HG03175 (cell line): ENCODE measurements around the gene ENTPD7.
"Not testable (repeated sequence)": the region's sequence is repeated elsewhere in the genome, so short reads cannot be mapped to it uniquely, and the experiment has no call there.

Experiments
- ATAC-seq: cut with Tn5 transposase; IDR thresholded peaks from one replicate; pipeline ENCODE4 v1.9.1; 2021; ENCODE audit warnings: mild to moderate bottlenecking, moderate library complexity; ENCODE audit not compliant: unreplicated experiment

ENTPD7 gene

DNA sequence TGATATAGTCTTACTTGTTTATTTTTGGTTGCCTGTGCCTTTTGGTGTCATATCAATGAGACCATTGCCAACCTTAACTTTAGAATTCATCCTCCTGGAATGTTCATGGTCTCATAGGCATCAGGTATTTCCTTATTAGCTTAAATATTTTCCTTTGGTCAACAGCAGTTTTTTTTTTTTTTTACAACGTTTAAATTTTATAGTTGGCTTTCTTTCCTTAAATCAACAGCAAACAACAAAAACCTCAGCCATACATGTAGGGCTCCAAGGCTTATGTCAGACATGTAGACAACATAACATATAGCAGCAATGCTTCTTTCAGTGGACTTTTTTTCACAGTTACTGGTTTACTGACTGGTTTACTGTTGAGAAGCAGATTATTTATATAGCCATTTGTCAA, 22.7 kb downstream of the ENTPD7 start:
- no peak for ATAC-seq

GRCh38 chr10:99682752-99683151, 23.4 kb downstream of the ENTPD7 start:
- ATAC-seq = no peak

GRCh38 chr10:99685597-99685967, 26.3 kb downstream of the ENTPD7 start:
- peak; percentile 92 for ATAC-seq

DNA sequence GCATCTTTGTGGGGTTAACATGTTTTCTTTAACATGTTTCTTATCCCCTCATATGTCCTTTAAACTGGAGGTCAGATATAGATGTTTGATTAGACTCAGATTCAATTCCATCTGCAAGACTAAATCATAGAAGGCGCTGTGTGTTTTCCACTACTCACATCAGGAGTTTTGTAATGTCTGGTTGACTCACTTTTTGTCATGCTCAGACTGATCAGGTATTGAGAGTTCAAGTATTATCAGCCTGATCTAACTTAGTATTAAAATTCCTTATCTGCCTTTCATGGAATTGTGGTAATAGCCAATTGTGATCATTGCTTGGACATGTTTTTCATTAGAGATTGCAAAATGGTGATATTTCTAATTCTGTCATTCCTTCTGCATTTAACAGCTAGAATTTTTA, 30.2 kb downstream of the ENTPD7 start:
- no peak for ATAC-seq

GRCh38 chr10:99693933-99694583, 34.7 kb downstream of the ENTPD7 start:
- ATAC-seq = no peak

- ATAC-seq = no peak
Observed at GRCh38 chr10:99695761-99696160, 36.5 kb downstream of the ENTPD7 start.

- ATAC-seq = no peak
Observed at GRCh38 chr10:99698504-99699080, 39.3 kb downstream of the ENTPD7 start.

GRCh38 chr10:99700649-99701048, 41.3 kb downstream of the ENTPD7 start:
- ATAC-seq = no peak

- no peak for ATAC-seq
Observed at GRCh38 chr10:99708428-99709012, 49.2 kb downstream of the ENTPD7 start.

GRCh38 chr10:99709480-99710229, 50.3 kb downstream of the ENTPD7 start:
- ATAC-seq = peak; percentile 37

GRCh38 chr10:99711129-99711719, 51.9 kb downstream of the ENTPD7 start:
- peak; percentile 60 for ATAC-seq

DNA sequence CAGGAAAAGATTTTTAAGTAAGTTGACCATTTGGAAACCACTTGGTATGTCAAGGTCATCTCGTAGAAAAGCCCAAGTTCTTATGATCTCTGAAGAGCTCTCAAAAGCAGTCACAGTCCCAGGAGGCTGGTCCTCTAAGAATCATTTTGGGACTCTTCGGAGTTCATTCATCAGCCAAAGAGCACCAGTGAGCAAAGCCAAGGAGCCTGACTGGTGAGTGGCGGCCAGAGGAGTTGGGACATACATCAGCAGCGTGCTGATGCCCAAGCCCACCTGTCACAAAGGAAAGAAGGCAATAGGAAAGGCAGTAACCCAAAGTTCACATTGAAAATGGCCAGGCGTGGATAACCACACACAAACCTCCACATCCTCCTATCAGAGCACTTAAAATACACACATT, 55.1 kb downstream of the ENTPD7 start:
- no peak for ATAC-seq

DNA sequence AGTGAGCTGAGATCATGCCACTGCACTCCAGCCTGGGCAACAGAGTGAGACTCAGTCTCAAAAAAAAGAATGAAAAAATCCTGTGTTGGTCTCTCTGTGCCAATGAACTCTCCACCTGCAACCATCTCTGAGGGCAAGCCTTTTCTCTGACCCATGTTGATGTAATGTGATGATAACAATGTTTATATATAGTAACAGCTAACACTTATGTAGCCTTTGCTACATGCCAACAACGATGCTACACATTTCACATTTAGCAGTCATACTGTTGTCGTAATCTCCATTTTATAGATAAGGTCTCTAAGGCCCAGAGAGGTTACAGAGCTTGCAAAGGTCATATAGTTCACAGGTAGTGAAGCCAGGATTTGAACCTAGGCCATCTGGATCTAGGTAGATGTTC, 61.1 kb downstream of the ENTPD7 start:
- no peak for ATAC-seq

DNA sequence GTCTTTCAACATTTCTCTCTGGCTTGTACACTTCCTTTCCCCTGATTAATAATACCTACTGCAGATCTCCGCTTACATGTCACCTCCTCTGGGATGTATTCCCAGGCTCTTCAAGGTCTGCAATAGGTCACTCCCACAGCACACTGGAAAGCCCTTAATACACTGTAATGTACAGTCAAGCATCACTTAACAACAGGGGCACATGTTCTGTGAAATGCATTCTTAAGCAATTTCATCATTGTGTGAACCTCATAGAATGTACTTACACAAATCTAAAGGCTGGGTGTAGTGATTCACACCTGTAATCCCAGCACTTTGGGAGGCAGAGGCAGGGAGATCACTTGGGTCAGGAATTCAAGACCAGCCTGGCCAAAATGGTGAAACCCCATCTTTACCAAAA, 70.7 kb downstream of the ENTPD7 start:
- no peak for ATAC-seq

DNA sequence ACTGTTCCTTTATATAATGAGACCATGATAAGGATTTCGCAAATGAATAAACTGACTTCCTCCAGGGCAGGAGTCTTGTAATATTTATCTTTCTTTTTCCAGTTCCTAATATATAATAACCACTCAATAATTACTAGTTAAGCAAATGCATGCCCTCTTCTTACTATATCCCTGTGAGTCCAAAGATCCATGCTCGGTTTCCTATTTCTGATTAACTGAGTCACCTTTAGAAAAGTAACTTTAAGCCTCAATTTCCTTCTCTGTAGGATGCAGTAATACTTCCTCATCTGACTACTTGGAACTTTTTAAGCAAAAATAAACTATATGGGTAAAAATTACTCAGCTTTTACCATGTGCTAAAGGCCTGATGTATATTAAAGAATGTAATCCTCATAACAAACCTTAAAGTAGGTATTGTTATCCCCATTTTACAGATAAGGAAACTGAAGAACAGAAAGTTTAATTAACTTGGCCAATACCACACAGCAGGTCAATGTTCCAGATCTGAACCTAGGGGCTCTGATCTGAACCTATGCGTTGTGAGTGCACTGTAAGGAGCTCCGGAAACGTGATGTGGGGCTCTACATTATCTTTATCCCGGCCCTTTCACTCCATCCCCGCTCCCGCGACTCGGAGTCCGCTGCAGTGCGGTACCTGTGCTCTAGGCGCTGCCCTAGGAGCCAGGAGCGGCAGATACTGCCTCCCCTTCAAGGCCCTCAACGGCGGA, 72.2 kb downstream of the ENTPD7 start:
- ATAC-seq = no peak

DNA sequence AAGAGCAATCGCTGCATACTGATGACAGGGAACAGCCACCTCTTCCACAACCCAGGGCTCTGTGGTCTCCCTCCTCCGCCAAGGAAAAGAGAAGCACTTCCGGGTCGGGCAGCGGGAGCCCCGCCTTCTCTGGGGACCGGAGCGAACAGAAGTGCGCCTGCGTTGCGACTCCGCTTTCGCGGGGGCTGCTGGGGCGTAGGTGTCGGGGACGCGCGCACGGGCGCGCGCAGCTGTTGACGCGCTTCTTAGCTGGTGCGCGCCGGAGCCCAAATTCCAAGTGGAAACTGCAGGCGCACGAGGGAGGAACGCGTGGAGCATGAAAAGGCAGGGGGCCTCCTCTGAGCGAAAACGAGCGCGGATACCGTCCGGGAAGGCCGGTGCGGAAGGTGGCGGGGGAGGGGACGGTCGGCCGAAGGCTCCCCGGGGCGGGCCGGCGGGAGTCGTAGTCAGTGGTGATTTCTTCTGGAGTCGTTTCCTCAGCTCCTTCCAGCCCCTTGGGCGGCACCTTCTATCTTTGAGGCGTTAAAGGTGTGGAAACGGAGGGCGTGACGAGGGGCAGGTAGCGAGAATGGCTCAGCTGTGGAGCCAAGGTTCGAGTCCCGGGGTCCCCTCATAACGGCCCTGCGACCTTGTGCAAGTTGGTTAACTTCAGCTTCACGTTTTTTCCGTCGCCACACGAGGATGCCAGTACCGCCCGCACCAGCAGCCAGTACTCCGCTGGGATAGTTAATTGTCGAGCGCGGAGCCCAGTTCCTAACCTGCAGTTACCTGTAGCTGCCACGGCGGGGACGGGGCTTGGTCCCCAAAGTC, 72.9 kb downstream of the ENTPD7 start, which contains the start of the genes COX15 and CUTC:
Gene COX15 (minus strand): TSS at position 95 of the 810 bp plus-strand sequence. CDS start 78 bp downstream, at position 17.
Gene CUTC (plus strand): TSS at position 202 of the 810 bp plus-strand sequence. CDS start 115 bp downstream, at position 317.
- peak; percentile 90 for ATAC-seq

DNA sequence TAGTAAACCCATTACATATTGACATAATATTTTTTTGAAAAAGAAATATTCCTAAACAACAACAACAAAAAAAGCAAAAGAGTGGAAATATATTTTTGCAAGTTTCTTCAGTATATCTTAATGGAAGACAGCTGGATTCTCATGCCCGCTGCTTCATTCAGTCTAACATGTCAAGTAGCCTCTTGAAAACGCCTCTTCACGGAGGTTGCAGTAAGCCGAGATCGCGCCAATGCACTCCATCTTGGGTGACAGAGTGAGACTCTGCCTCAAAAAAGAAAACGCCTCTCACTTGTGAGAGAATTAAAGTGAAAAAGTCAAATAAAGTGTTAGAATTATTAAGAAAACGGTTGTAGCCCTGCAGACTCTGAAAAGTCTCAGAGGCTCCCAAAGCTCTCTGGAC, 74.1 kb downstream of the ENTPD7 start:
- ATAC-seq = no peak

DNA sequence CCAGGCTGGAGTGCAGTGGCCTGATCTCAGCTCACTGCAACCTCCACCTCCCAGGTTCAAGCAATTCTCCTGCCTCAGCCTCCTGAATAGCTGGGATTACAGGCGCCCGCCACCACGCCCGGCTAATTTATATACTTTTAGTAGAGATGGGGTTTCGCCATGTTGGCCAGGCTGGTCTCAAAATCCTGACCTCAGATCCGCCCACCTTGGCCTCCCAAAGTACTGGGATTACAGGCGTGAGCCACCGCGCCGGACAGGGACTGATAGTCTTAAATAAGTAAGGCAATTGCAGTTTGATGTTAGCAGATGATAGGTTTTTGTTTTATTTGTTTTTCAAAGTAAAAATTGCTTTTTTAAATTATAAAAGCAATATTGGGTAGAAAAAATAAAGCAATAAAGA, 74.8 kb downstream of the ENTPD7 start:
- not testable (repeated sequence) for ATAC-seq

DNA sequence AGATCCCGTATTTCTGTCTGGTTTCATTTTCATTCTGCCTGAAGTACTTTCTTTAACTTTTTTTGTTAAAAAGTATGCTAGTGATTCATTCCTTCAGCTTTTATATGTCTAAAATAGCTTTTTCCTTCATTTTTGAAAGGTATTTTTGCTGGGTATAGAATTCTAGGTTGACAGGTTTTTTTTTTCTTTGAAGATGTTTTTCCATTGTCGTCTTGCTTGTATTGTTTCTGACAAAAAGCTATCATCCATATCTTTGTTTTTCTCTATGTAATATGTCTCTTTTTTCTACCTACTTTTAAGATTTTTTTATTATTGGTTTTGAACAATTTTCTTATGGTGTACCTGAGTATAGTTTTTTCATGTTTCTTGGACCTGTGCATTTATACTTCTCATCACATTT, 81.0 kb downstream of the ENTPD7 start:
- ATAC-seq = no peak
